Testis (tissue), 2 donors: ENCODE results near the gene CYB5B.

Experiments used
- CTCF ChIP-seq, 3 experiments: fragments of 450-650 bp in 2 of 3; fragments of 200-600 bp in 1 of 3; sonication (generic) in 1 of 3; IDR thresholded peaks; one replicate each; pipeline ENCODE4 v1.5.1; 2016 to 2019; ENCODE audit warnings: antibody characterized with exemption in 3 of 3, mild to moderate bottlenecking in 2 of 3, moderate library complexity in 1 of 3
- POLR2A ChIP-seq: fragments of 450-650 bp; IDR thresholded peaks from one replicate; pipeline ENCODE4 v1.6.1; 2017; ENCODE audit warnings: antibody characterized with exemption, mild to moderate bottlenecking, moderate library complexity

DNA sequence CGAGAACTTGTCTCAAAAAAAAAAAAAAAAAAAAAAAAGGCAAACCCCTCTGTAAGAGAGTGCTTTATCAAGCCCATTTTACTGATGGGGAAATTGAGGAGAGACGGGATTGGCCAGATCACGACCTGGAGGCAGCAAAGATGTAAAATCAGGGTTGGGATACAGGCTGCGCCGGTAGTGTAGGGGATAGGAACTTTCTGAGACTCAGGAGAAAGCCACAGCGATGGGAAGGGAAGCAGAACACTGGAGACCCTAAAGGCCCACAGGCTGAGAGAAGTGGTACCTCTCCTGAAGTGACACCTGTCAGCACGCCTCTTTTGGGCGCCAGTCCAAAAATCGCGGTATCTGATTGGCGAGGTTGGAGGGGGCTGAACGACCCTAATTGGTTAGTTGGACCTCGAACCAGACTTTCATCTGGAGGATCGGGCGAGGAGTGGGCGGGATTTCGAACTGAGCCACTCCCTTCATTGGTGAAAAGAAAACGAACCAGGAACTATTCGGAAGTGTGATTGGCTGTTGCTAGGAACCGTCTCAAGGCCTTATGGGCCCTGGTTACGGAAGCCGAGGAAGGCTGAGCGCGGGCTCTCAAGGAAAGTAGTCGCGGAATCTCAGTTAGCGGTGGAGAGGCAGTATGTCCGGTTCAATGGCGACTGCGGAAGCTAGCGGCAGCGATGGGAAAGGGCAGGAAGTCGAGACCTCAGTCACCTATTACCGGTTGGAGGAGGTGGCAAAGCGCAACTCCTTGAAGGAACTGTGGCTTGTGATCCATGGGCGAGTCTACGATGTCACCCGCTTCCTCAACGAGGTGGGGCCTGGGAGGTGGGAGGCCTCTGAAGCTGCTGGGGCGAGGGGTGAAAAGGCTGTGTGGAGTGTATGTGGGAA is at the start of gene CYB5B:
- peak in 1 of 3 experiments; percentile 30 for TF ChIP-seq CTCF (IDR thresholded peaks at IDR 0.05)
- TF ChIP-seq POLR2A, result no peak
